GM19035 (cell line): Measurements from ENCODE around the gene SNORC.

ENCODE experiments used
- ATAC-seq: cut with Tn5 transposase; IDR thresholded peaks from one replicate; pipeline ENCODE4 v1.9.1; 2021; ENCODE audit not compliant: unreplicated experiment

Gene SNORC

DNA sequence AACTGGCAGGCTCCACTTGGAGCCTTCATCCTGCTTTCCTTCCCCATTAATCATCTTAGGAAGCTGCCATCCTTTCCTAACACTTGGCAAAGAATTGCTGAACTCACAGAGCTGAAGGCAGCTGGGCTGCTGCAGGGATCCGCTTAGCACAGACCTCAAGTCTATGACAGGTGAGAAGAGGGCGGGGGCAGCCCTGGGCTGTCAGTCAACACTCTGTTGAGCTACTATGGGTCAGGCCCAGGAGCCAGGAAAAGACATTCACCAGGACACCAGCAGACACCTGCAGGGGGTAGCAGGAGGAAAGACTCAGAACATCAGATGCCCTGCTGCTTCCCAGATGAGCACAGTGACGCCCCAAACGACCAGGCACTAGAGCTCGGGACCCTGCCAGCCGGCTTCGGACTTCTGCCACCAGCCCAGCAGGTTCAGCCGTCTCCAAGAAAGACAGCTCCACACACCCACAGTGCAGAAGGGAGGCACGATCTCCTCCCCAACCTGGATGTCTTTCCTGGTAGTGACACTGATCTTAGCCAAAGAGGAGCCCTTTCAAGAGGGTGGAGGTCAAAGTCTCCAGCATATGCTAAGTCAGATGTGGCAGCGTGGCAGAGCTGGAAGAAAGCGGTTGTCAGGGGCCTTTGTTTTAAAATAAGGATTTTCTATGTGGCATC lies 55.2 kb downstream of the SNORC start:
- ATAC-seq: no peak

DNA sequence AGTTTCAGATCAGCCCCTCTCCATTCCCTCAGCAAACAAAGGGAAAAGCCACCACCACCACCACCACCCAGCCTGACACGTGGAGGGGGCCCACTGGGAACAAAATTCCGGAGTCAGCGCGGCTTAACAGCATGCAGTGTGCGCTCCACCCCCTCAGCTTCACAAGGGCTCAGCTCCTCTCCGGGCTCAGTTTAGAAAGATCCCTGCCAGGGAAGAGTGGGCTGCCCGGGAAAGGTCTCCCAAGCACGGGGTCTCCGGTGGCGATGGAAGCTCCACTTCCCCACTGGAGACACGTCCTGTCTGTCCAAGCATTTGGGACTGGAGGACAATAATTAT lies 55.7 kb downstream of the SNORC start:
- ATAC-seq: no peak

DNA sequence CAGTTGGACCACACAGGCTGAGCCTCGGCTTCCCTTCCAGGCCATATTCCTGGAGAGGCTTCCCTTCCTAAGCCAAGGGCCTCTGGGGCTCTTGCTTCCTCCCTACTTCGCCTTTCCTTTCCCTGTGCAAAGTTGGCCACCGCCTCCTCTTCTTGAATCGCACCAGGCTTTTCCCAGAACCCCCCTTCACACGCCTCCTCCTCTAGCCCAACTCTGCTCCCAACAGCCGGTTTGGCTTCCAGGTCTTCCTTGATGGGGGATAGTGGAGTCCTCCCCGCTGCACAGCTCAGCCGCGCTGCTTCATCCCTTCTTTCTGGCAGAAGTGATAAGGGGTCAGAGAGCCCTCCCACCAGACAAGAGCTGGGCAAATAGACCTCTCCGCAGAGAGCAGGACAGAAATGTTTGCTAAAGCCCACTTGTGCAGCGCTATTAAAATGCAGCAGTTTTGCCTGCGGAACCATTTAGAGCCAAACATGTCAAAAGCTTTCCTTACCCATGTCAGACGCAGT lies 56.4 kb downstream of the SNORC start:
- no peak for ATAC-seq

DNA sequence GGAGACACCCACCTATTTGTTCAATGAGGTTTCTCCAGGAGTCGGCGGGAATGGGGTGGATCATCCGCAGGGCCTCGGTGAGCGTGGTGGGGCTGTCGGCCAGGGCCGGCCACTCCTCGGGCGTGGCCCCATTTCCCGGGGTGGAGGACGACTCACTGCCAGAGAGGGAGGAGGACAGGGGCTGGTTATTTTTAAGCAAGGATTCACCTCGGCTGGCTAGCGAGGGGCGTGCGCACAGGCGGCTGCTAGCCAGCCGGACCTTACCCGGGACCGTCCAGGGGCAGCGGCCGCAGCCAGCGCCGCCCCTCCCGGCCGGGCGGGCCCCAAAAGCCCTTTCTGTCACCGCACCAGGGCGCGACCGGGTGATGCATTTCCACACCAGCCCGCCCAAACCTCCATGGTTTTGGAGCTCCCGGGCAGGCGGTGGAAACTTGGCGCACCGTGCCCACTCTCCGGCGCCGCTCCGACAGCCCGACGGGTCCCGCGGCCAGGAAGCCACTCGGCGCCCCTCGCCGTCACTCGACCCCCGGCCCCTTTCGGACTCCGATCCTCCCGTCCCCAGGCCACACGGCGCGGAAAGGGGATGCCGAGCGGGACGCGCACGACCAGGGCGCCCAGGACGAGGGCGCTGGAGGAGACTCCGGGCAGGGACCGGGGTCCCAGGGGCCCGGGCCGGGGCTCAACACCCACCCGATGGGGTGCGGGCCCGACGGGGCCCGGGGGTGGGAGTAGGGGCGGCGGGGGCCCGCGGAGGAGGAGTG lies 57.1 kb downstream of the SNORC start:
- no peak for ATAC-seq

DNA sequence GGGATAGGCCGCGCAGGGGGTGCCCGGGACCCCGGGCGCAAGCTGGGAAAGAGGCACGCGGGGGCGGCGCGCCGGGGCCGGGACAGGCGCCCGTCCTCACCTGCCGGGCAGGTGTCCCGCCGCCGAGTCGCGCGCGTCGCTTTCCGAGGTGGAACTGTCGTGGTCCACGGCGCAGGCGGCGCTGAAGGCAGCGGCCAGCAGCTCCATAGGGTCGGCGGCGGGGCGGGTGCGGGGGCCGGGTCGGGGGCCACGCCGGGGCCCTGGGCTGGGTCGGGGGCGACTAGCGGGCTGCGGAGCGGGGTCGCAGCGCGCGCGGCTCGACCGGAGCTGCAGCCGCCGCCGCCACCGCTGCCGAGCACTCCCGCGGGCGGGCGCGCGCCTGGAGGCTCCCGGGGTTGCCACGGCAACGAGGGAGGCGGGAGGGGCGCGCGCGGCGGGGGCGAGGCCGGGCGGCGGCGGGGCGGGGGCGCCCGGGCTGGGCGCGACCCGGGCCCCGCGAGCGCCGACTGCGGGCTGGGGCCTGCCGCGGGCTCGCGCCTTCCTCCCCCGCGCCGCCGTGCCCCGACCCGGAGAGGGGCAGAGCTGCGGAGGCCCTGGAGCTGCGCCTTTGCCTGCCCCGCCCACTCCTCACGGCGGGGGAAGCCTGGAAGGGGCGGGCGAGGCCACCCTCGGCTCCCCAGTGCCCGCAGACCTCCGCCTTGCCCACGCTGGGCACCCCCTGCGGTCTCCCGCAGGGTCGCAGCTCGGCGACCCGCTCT lies 57.9 kb downstream of the SNORC start:
- ATAC-seq: no peak
